A673 (cell line): ENCODE data around the gene ATP8A1. TPM values are rescaled to one million over a fixed set of nuclear protein-coding genes. Genes with fewer than 3 reads are reported as not detected.
"Not testable (repeated sequence)": the region's sequence is repeated elsewhere in the genome, so short reads cannot be mapped to it uniquely, and the experiment has no call there.

Experiments used
- BruUV-seq: library from RNA; stranded (reverse); fragments of 400-500 nt; replicated peaks from 2 replicates; lab custom pipeline; 2021; lab: Mats Ljungman, UMichigan
- CTCF ChIA-PET: fragments of 300-600 bp; sonication (Branson Sonifier 250); formaldehyde crosslinking; loops from one replicate; lab custom pipeline; 2022; ENCODE audit warnings: antibody characterized with exemption; lab: Charles Lee
- POLR2A ChIA-PET: fragments of 300-600 bp; sonication (Branson Sonifier 250); formaldehyde crosslinking; loops from one replicate; lab custom pipeline; 2022; ENCODE audit warnings: antibody characterized with exemption; ENCODE audit not compliant: low non-redundant PET; lab: Charles Lee
- DNase-seq: peaks from one replicate; pipeline ENCODE4 v3.0.0-alpha.2; 2015; ENCODE audit warnings: low spot score
- H3K27ac ChIP-seq: fragments of 200-600 bp; sonication (generic); 2 replicates; pipeline ENCODE4 v1.5.1; 2016; ENCODE audit warnings: mixed run types, low read depth, mild to moderate bottlenecking, mixed read lengths, antibody characterized with exemption, low read length; ENCODE audit not compliant: poor library complexity, severe bottlenecking
- H3K27me3 ChIP-seq: fragments of 200-600 bp; sonication (generic); replicated peaks from 2 replicates; pipeline ENCODE4 v1.6.1; 2017; ENCODE audit warnings: mixed run types, low read depth, mild to moderate bottlenecking, mixed read lengths, antibody characterized with exemption, low read length; ENCODE audit not compliant: insufficient read depth, poor library complexity
- H3K36me3 ChIP-seq: fragments of 200-600 bp; sonication (generic); 2 replicates; pipeline ENCODE4 v1.6.1; 2016; ENCODE audit warnings: mixed run types, mild to moderate bottlenecking, mixed read lengths, antibody characterized with exemption, low read length; ENCODE audit not compliant: insufficient read depth, poor library complexity, severe bottlenecking
- H3K4me1 ChIP-seq: fragments of 200-600 bp; sonication (generic); 2 replicates; pipeline ENCODE4 v1.6.1; 2017; ENCODE audit warnings: mixed run types, mild to moderate bottlenecking, mixed read lengths, antibody characterized with exemption, low read length; ENCODE audit not compliant: insufficient read depth, poor library complexity, severe bottlenecking
- H3K4me3 ChIP-seq: fragments of 200-600 bp; sonication (generic); 2 replicates; pipeline ENCODE4 v1.5.1; 2016; ENCODE audit warnings: low read depth, mixed run types, mild to moderate bottlenecking, mixed read lengths, low read length; ENCODE audit not compliant: poor library complexity, severe bottlenecking
- H3K9me3 ChIP-seq: fragments of 200-600 bp; sonication (generic); 2 replicates; pipeline ENCODE4 v1.6.1; 2016; ENCODE audit warnings: mixed run types, low read depth, mild to moderate bottlenecking, mixed read lengths, antibody characterized with exemption, low read length; ENCODE audit not compliant: poor library complexity, severe bottlenecking
- EZH2 ChIP-seq: fragments of 200-600 bp; sonication (generic); IDR thresholded peaks from 2 replicates; pipeline ENCODE4 v1.6.1; 2017; ENCODE audit warnings: borderline replicate concordance, low read depth, mild to moderate bottlenecking, mixed read lengths, antibody characterized with exemption, low read length; ENCODE audit not compliant: poor library complexity, severe bottlenecking
- intact Hi-C: fragments of 100-400 bp; cut with micrococcal nuclease; formaldehyde crosslinking; loops from one replicate; pipeline ENCODE4 v1.10.0; 2022; ENCODE audit not compliant: unreplicated experiment
- total RNA-seq: library from RNA; stranded (reverse); gene quantifications from 2 replicates; pipeline ENCODE4 v1.2.3, GENCODE V29; 2021
- TF ChIP-seq, protein P1 (sequence below): fragments of 300-800, 200-600 bp; sonication (generic); conservative IDR thresholded peaks from 2 replicates; pipeline ENCODE4 v1.5.1; 2017; ENCODE audit warnings: low read depth, mild to moderate bottlenecking, antibody characterized with exemption, low read length, moderate library complexity, mixed read lengths

ATP8A1 gene
- total RNA-seq, 1 experiment from 2014 or later = 0.28 TPM

DNA sequence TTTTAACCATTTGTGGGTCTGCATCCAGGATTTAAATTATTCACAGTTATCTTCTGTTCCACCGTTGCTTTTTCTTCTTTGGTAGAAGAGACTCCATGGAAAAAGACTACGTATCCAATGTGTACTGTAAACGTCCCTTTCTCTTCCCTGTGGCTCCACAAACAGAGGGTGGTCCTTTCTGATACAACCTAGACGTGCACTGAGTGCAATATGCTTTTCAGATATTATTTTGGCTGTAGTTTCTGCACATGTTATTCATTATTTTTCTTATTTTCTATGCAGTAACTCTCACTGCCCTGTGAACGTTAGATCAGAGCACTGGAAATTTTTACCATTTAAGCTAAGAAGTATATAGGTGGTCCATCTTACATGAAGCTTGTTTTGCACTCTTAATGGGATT is 186.9 kb downstream of the ATP8A1 start:
- H3K4me1 ChIP-seq = no peaks in the 10 kb centered on the region
- no TSS peak for BruUV-seq
- H3K27ac ChIP-seq = no peak overlapping the region
- H3K27me3 ChIP-seq = no peaks in the 10 kb centered on the region
- no peaks in the 10 kb centered on the region for H3K9me3 ChIP-seq
- ChIA-PET CTCF (no interaction called here), POLR2A (no interaction called here)
- no peak for DNase-seq
- H3K36me3 ChIP-seq = no peaks in the 10 kb centered on the region
- intact Hi-C loops = no loop called here
- TF ChIP-seq, protein P1, sequence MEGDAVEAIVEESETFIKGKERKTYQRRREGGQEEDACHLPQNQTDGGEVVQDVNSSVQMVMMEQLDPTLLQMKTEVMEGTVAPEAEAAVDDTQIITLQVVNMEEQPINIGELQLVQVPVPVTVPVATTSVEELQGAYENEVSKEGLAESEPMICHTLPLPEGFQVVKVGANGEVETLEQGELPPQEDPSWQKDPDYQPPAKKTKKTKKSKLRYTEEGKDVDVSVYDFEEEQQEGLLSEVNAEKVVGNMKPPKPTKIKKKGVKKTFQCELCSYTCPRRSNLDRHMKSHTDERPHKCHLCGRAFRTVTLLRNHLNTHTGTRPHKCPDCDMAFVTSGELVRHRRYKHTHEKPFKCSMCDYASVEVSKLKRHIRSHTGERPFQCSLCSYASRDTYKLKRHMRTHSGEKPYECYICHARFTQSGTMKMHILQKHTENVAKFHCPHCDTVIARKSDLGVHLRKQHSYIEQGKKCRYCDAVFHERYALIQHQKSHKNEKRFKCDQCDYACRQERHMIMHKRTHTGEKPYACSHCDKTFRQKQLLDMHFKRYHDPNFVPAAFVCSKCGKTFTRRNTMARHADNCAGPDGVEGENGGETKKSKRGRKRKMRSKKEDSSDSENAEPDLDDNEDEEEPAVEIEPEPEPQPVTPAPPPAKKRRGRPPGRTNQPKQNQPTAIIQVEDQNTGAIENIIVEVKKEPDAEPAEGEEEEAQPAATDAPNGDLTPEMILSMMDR = no peak
- TF ChIP-seq EZH2 = no peak
- no peak overlapping the region for H3K4me3 ChIP-seq

GRCh38 chr4:42467777-42468176 is 189.1 kb downstream of the ATP8A1 start:
- DNase-seq, H3K27me3 ChIP-seq, H3K36me3 ChIP-seq, BruUV-seq, CTCF ChIA-PET, intact Hi-C loops, H3K27ac ChIP-seq, POLR2A ChIA-PET, H3K4me1 ChIP-seq, H3K9me3 ChIP-seq, H3K4me3 ChIP-seq: not testable (repeated sequence)

- intact Hi-C loops = no loop called here
- Histone ChIP-seq H3K4me3 (no peak overlapping the region), H3K27me3 (no peaks in the 10 kb centered on the region), H3K36me3 (no peaks in the 10 kb centered on the region), H3K4me1 (no peaks in the 10 kb centered on the region), H3K27ac (no peak overlapping the region), H3K9me3 (no peaks in the 10 kb centered on the region)
- no peak for DNase-seq
- no TSS peak for BruUV-seq
- TF ChIP-seq EZH2 = no peak
- TF ChIP-seq, protein P1 = no peak
- ChIA-PET CTCF (no interaction called here), POLR2A (no interaction called here)
These were observed 190.5 kb downstream of the ATP8A1 start for GRCh38 chr4:42466273-42466844.

GRCh38 chr4:42464550-42465094 is 192.3 kb downstream of the ATP8A1 start:
- no peaks in the 10 kb centered on the region for H3K27me3 ChIP-seq
- no peaks in the 10 kb centered on the region for H3K4me1 ChIP-seq
- H3K36me3 ChIP-seq = no peaks in the 10 kb centered on the region
- BruUV-seq = no TSS peak
- intact Hi-C loops = no loop called here
- ChIA-PET POLR2A (no interaction called here), CTCF (no interaction called here)
- DNase-seq = no peak
- H3K9me3 ChIP-seq = no peaks in the 10 kb centered on the region
- no peak overlapping the region for H3K4me3 ChIP-seq
- no peak overlapping the region for H3K27ac ChIP-seq
- TF ChIP-seq EZH2 = no peak
- TF ChIP-seq, protein P1 = no peak

GRCh38 chr4:42461216-42461615 is 195.7 kb downstream of the ATP8A1 start:
- intact Hi-C loops, DNase-seq, POLR2A ChIA-PET, H3K4me1 ChIP-seq, BruUV-seq, H3K36me3 ChIP-seq, H3K4me3 ChIP-seq, H3K27me3 ChIP-seq, H3K27ac ChIP-seq, H3K9me3 ChIP-seq, CTCF ChIA-PET: not testable (repeated sequence)
